Neuronal stem cell (in vitro differentiated cells): ENCODE measurements around the gene METTL5.

ENCODE experiments used
- DNase-seq: peaks from one replicate; pipeline ENCODE4 v3.0.0-alpha.2; 2013; ENCODE audit warnings: low spot score
- H2AFZ ChIP-seq: one replicate; pipeline ENCODE4 v1.6.1; 2013; ENCODE audit warnings: mild to moderate bottlenecking, low read length, inconsistent platforms
- H2AK5ac ChIP-seq: 2 replicates; pipeline ENCODE4 v1.6.1; 2013; ENCODE audit warnings: low read depth, mild to moderate bottlenecking, inconsistent platforms, low read length, moderate library complexity, mixed read lengths
- H2BK120ac ChIP-seq: 2 replicates; pipeline ENCODE4 v1.6.1; 2013; ENCODE audit warnings: low read depth, mild to moderate bottlenecking, inconsistent platforms, low read length, moderate library complexity, mixed read lengths
- H2BK12ac ChIP-seq: one replicate; pipeline ENCODE4 v1.6.1; 2013; ENCODE audit warnings: low read length, inconsistent platforms
- H2BK15ac ChIP-seq: 2 replicates; pipeline ENCODE4 v1.6.1; 2013; ENCODE audit warnings: mild to moderate bottlenecking, low read length, inconsistent platforms, mixed read lengths
- H2BK5ac ChIP-seq: one replicate; pipeline ENCODE4 v1.6.1; 2013; ENCODE audit warnings: inconsistent platforms, mild to moderate bottlenecking, low read length, moderate library complexity
- H3K14ac ChIP-seq: one replicate; pipeline ENCODE4 v1.6.1; 2013; ENCODE audit warnings: low read length, inconsistent platforms
- H3K18ac ChIP-seq: 2 replicates; pipeline ENCODE4 v1.6.1; 2013; ENCODE audit warnings: low read length, inconsistent platforms
- H3K23ac ChIP-seq: 2 replicates; pipeline ENCODE4 v1.6.1; 2013; ENCODE audit warnings: low read depth, mild to moderate bottlenecking, mixed read lengths, low read length, inconsistent platforms; ENCODE audit not compliant: poor library complexity
- H3K27ac ChIP-seq: replicated peaks from 3 replicates; pipeline ENCODE4 v1.5.1; 2013; ENCODE audit warnings: low read length, inconsistent platforms
- H3K27me3 ChIP-seq, 3 experiments: 2 replicates each; pipeline ENCODE4 v1.6.1; 2013; ENCODE audit warnings: low read length in 3 of 3, mild to moderate bottlenecking in 2 of 3, inconsistent platforms in 1 of 3, low read depth in 1 of 3, mixed read lengths in 1 of 3, moderate library complexity in 1 of 3; ENCODE audit not compliant: control insufficient read depth in 3 of 3, insufficient read depth in 3 of 3
- H3K36me3 ChIP-seq, 2 donors: replicated peaks in 1 of 2; 2 replicates each; pipeline ENCODE4 v1.6.1; 2013; ENCODE audit warnings: low read length in 2 of 2; ENCODE audit not compliant: control insufficient read depth in 2 of 2, insufficient read depth in 2 of 2
- H3K4ac ChIP-seq: 2 replicates; pipeline ENCODE4 v1.6.1; 2013; ENCODE audit warnings: inconsistent platforms, mild to moderate bottlenecking, low read length, moderate library complexity
- H3K4me1 ChIP-seq, 2 donors: 1 replicate in 1 of 2; 2 replicates in 1 of 2; pipeline ENCODE4 v1.6.1; 2013; ENCODE audit warnings: low read length in 2 of 2, low read depth in 1 of 2; ENCODE audit not compliant: control insufficient read depth in 2 of 2, insufficient read depth in 1 of 2
- H3K4me2 ChIP-seq: one replicate; pipeline ENCODE4 v1.6.1; 2013; ENCODE audit warnings: mild to moderate bottlenecking, low read length, inconsistent platforms; ENCODE audit not compliant: insufficient read depth, poor library complexity, severe bottlenecking
- H3K4me3 ChIP-seq, 2 donors: 2 replicates each; pipeline ENCODE4 v1.5.1; 2013; ENCODE audit warnings: low read length in 2 of 2, mild to moderate bottlenecking in 2 of 2, inconsistent platforms in 1 of 2, moderate library complexity in 1 of 2
- H3K79me1 ChIP-seq: one replicate; pipeline ENCODE4 v1.6.1; 2013; ENCODE audit warnings: low read depth, mild to moderate bottlenecking, inconsistent platforms, low read length, moderate library complexity
- H3K9ac ChIP-seq: one replicate; pipeline ENCODE4 v1.6.1; 2013; ENCODE audit warnings: mild to moderate bottlenecking, low read depth, low read length, inconsistent platforms; ENCODE audit not compliant: poor library complexity
- H3K9me3 ChIP-seq, 2 donors: replicated peaks in 1 of 2; 2 replicates each; pipeline versions ENCODE3 to v1.6.1; 2013; ENCODE audit warnings: low read length in 2 of 2, mild to moderate bottlenecking in 2 of 2, inconsistent platforms in 1 of 2, low read depth in 1 of 2, mixed read lengths in 1 of 2, moderate library complexity in 1 of 2; ENCODE audit not compliant: control insufficient read depth in 2 of 2, insufficient read depth in 1 of 2
- H4K8ac ChIP-seq: one replicate; pipeline ENCODE4 v1.6.1; 2013; ENCODE audit warnings: low read depth, mild to moderate bottlenecking, inconsistent platforms, low read length, moderate library complexity
- H4K91ac ChIP-seq: one replicate; pipeline ENCODE4 v1.6.1; 2013; ENCODE audit warnings: low read length, low read depth, mild to moderate bottlenecking, inconsistent platforms; ENCODE audit not compliant: poor library complexity
- WGBS, 2 donors: extraction: QIAGEN DNeasy Blood & Tissue Kit; methylation state at CpG; one replicate each; pipeline ENCODE4 v1.1.7; 2013; ENCODE audit warnings: missing lambda C conversion rate in 2 of 2, mixed read lengths in 1 of 2; ENCODE audit not compliant: insufficient read length in 2 of 2, insufficient replicate concordance in 1 of 2; ENCODE audit errors: extremely low coverage in 2 of 2; 5-methylcytosine and 5-hydroxymethylcytosine counted together

The METTL5 gene

DNA sequence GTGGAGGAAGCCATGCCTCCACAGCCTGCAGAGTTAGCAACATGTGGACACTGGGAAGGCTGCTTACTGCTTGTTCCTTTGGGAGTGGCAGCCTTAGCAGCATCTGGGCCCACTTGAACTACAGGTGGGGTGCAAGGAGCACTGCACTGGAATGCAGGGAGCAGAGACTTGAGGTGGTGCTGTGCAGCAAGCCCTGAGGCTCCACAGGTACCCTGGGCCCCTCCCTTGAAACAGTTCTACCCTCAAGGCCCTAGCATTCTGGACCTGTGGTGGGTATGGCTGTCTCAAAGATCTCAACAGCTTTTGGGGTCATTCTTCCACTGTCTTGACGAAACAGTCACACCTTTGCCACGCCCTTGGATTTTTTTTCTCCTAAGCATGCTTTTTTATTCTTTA is 16.0 kb upstream of the METTL5 start:
- Histone ChIP-seq H3K18ac (no peak overlapping the region), H2BK5ac (no peak overlapping the region), H3K27ac (no peak overlapping the region), H3K9me3 (peaks cover 0 to 4% of the 10 kb centered on the region in 2 donors), H2BK120ac (no peak overlapping the region), H2AFZ (no peak overlapping the region), H3K14ac (no peak overlapping the region), H2BK15ac (no peak overlapping the region), H3K9ac (no peak overlapping the region), H3K4me2 (no peak overlapping the region), H4K8ac (no peak overlapping the region), H2BK12ac (no peak overlapping the region), H3K4me1 (no peaks in the 10 kb centered on the region), H3K4ac (no peak overlapping the region), H3K27me3 (no peaks in the 10 kb centered on the region), H3K79me1 (peaks cover 2% of the 10 kb centered on the region), H3K23ac (peak overlapping the region; percentile 86), H2AK5ac (no peak overlapping the region), H3K36me3 (peaks cover 0 to 8% of the 10 kb centered on the region in 2 donors), H4K91ac (no peak overlapping the region), H3K4me3 (peak overlapping the region in 1 of 2 donors; percentile 16)
- no CpG with 5 or more reads among the region's 2 CpGs for WGBS, 2 donors
- DNase-seq, result no peak

DNA sequence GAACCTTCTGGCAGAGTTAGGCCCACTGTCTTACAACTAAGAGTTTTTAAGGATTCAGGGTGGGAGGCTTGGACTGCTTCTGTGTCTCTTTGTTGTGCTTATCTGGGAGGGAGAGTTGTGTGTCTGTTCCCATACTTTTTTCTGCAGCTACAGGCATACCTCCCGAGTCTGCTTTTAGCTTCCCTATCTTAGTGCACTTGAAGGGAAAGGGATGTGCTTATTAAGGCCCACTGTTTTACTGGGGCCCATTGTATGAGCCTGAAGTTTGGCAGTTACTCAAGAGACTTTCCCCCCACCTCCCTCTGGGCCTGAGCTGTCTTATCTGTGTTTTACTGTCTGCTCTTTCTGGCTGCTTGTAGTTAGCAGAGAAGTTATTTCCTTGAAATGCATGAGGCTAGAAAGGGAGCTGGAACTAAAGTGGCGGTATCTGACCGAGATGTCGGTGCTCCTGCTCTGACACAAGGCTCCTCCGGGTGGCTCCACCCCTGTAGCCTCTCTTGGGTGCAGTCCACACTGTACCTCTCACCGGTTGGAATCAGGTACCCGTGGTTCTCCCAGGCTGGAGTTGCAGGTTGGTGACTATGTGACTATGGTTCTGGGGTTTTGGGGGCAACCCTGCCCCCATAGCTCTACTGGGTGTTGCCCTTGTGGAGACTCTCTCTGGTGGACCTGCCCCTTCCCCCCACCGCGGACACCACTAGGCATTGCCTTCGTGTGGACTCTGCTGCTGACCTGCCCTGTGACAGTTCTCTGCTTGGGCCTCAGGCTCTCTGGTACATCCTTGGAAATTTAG is 15.4 kb upstream of the METTL5 start:
- Histone ChIP-seq H3K4ac (no peak overlapping the region), H3K4me2 (no peak overlapping the region), H3K79me1 (peaks cover 2% of the 10 kb centered on the region), H2BK5ac (no peak overlapping the region), H3K4me3 (peak overlapping the region in 1 of 2 donors; percentile 16), H3K9ac (no peak overlapping the region), H3K14ac (no peak overlapping the region), H2BK15ac (no peak overlapping the region), H3K27ac (no peak overlapping the region), H3K23ac (peak overlapping the region; percentile 86), H3K36me3 (peaks cover 0 to 8% of the 10 kb centered on the region in 2 donors), H3K9me3 (peaks cover 0 to 4% of the 10 kb centered on the region in 2 donors), H2BK12ac (no peak overlapping the region), H3K4me1 (no peaks in the 10 kb centered on the region), H2BK120ac (no peak overlapping the region), H3K27me3 (no peaks in the 10 kb centered on the region), H2AFZ (no peak overlapping the region), H4K8ac (no peak overlapping the region), H4K91ac (no peak overlapping the region), H2AK5ac (no peak overlapping the region), H3K18ac (no peak overlapping the region)
- no CpG with 5 or more reads among the region's 10 CpGs for WGBS, 2 donors
- DNase-seq, result no peak

DNA sequence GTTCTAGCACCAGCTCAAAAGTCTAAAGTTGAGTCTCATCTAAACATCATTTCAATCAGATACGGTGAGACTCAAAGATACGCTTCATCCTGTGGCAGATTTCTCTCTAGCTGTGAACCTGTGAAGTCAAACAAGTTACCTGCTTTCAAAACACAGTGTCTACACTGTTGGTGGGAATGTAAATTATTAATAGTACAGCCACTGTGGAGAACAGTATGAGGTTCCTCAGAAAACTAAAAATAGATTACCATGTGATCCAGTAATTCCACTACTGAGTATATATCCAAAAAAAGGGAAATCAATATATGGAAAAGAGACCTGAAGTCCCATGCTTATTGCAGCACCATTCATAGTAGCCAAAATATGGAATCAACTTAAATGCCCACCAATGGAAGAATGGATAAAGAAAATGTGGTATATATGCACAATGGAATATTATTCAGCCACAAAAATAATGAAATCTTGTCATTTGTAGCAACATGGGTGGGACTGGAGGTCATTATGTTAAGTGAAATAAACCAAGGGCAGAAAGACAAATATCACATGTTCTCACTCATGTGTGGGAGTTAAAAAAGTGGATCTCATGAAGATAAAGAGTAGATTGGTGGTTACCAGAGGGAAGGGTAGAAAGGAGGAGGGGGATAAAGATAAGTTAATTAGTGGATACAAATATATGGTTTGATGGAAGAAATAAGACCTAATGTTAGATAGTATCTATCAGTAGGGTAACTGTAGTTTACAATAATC is 14.2 kb upstream of the METTL5 start:
- Histone ChIP-seq H3K23ac (no peak overlapping the region), H3K4me3 (no peak overlapping the region), H2AK5ac (no peak overlapping the region), H3K36me3 (peaks cover 0 to 8% of the 10 kb centered on the region in 2 donors), H4K8ac (no peak overlapping the region), H2BK120ac (no peak overlapping the region), H3K4ac (no peak overlapping the region), H2BK12ac (no peak overlapping the region), H3K14ac (no peak overlapping the region), H3K79me1 (peaks cover 3% of the 10 kb centered on the region), H3K4me1 (no peaks in the 10 kb centered on the region), H3K18ac (no peak overlapping the region), H4K91ac (no peak overlapping the region), H2BK5ac (no peak overlapping the region), H2AFZ (no peak overlapping the region), H2BK15ac (no peak overlapping the region), H3K9ac (no peak overlapping the region), H3K27me3 (no peaks in the 10 kb centered on the region), H3K27ac (no peak overlapping the region), H3K4me2 (no peak overlapping the region), H3K9me3 (peaks cover 0 to 4% of the 10 kb centered on the region in 2 donors)
- no peak for DNase-seq
- no CpG with 5 or more reads among the region's 2 CpGs for WGBS, 2 donors

DNA sequence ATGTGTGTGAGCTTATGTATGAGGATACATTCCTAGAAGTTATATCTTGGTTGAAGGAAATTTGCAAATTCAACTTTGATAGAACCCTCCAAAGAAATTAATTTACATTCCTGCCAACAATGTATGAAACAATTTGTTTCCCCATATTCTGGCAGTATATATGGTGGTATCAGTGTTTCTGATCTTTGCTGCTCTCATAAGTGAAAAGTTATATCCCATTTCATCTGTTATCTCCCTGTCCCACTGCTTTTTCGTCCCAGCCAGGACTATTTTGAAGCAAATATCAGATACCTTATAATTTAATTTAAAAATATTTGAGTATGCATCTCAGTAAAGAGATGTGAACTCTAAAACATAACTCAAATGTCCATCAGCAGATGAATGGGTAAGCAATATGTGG is 9.7 kb upstream of the METTL5 start:
- DNase-seq, result no peak
- Histone ChIP-seq H3K9ac (no peak overlapping the region), H3K9me3 (no peaks in the 10 kb centered on the region), H3K79me1 (peaks cover 4% of the 10 kb centered on the region), H2AFZ (no peak overlapping the region), H3K4me1 (no peaks in the 10 kb centered on the region), H4K8ac (no peak overlapping the region), H3K14ac (no peak overlapping the region), H3K36me3 (peaks cover 0 to 18% of the 10 kb centered on the region in 2 donors), H2BK120ac (no peak overlapping the region), H2BK12ac (no peak overlapping the region), H2BK5ac (no peak overlapping the region), H4K91ac (no peak overlapping the region), H3K27ac (no peak overlapping the region), H3K4ac (no peak overlapping the region), H3K23ac (no peak overlapping the region), H3K18ac (no peak overlapping the region), H3K4me3 (no peak overlapping the region), H3K4me2 (no peak overlapping the region), H3K27me3 (no peaks in the 10 kb centered on the region), H2BK15ac (no peak overlapping the region), H2AK5ac (no peak overlapping the region)
- WGBS, 2 donors, result no CpG with 5 or more reads among the region's 1 CpG
